DMS79 treated with DMSO at 0.1 percent for 48 hours (cell line): ENCODE measurements around the gene GCK.

Experiments used
- DNase-seq: peaks from one replicate; lab custom pipeline; 2025; lab: John Stamatoyannopoulos, UW

The GCK gene

DNA sequence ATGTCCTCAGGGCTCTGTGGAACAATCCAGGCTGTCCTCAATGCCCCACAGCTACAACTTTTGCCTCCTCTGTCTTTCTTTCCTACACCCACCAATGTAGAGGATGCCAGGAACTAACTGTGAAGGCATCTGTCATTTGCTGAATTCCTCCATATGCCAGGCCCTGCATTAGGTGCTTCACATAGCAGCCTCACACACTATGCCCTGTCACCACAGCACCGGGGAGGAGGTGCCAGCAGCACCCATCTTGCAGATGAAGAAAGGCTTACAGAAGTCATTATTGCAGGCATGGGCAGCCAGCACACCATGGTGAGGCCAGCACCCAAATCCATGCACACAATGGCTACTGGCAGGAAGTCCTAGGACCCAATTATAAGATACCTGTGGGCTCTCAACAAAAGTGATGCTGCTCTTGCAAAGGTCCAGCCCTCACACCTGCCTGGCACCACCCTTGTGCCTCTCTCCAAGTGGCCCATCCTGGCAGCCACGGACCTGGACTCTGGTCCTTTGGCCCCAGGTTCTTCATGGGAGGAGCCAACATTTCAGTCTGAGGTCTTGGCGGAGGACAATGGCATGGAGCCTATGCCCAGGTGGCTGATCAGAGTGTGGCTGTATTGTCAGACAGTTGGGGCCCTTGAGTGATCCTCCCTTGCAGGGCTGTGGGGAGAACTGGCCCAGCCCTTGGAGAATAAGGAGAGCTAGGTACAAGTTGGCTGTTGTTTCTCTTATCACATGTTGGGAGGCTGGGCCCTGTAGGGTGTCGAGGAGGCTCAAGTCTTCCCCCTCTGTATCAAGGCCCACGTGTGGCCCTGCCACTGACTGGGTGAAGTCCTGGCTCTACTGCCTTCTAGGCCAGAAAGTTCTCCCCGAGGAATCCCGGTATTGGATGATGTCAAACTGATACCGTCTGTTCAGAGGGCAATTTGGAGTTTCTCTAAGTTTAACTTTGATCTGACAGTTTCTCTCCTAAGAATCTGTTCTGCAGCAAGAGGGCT is 33.8 kb downstream of the GCK start:
- no peak for DNase-seq

DNA sequence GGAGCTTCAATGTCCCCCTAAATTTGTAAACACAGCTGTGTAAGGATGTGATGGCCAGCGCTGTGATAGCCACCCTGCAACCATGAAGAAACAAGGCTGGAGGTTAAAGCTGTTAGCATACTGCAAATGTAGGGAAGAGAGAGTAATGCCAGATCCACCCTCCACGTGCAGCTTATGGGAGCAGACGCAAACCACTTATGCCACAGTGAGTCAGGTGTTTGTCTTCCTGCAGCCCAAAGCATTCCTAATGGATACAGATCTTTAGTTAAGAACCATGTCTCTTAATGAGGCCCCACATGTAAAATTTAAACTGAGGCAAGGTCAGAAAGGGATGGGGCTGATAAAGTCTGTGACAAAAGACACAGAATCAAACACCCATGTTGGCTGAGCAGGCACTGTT is 34.5 kb downstream of the GCK start:
- DNase-seq: no peak

DNA sequence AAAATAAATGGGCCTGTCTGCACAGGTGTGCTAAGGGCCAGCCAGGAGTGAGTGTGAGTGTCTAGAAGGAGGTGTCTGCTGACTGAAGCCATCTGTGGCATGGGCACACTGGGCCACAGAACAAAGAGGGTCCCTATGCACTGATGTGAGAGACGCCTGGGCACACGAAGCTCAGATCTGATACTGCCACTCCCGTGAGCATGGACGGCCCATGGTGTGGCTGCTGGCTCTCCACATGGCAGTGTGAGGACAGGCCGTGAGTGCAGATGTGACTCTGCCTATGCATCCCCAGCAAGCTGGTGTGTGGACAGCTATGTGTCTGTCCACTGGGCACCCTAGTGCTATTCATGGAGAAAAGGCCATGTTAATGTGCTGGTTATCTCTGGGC is 35.3 kb downstream of the GCK start:
- DNase-seq: no peak

DNA sequence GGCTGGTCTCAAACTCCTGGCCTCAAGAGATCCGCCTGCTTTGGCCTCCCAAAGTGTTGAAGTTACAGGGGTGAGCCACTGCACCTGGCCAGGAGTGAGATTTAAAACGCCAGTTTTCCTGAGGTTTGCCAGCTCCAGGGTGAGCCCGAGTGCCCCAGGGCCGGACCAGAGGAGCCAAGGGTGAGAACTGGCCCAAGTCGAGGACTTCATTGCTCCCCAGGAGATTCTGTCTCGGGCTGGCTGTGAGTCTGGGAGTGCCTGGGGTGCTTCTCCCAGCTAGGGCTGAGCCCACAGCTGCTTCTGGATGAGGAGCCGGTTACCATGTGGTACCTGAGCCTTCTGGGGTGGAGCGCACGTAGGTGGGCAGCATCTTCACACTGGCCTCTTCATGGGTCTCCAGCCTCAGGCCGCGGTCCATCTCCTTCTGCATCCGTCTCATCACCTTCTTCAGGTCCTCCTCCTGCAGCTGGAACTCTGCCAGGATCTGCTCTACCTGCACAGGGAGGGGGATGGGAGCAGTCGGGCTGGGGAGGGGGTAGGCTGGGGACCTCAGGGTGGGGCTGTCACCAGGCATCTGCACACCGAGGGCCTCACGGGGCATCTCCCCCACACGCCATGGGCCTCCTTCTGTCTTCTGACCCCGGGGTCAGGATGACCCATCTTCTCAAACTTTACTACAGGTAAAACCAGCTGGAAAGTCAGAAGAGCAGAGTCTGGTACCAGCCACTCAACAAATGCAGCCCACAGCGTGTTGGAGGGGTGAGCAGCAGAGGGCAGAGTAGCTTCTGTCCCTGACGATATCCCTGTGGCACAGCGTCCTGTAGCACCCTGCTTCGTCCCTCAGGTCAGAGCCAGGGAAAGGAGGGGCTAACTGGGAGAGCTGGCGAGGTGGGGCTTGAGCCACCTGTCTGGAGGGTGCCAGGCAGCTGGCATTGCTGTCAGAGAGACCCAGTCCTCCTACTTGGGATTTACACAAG is 36.0 kb downstream of the GCK start:
- DNase-seq: no peak

DNA sequence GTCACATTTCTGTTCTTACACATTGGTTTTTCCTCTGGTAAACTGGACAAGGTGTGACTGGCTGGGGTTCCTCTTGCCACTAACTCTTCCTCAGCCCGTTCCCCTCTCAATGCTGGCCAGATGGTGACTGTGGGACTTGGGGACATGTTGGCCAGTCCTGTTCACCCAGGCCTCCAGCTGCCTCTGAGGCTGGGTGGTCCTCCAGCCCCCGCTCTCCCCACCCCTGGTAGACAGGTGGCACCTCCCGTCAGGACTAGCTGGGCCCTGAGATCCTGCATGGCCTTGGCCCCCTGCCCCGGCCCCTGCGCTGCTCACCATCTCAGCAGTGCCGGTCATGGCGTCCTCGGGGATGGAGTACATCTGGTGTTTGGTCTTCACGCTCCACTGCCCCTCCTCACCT is 37.3 kb downstream of the GCK start:
- DNase-seq: no peak

DNA sequence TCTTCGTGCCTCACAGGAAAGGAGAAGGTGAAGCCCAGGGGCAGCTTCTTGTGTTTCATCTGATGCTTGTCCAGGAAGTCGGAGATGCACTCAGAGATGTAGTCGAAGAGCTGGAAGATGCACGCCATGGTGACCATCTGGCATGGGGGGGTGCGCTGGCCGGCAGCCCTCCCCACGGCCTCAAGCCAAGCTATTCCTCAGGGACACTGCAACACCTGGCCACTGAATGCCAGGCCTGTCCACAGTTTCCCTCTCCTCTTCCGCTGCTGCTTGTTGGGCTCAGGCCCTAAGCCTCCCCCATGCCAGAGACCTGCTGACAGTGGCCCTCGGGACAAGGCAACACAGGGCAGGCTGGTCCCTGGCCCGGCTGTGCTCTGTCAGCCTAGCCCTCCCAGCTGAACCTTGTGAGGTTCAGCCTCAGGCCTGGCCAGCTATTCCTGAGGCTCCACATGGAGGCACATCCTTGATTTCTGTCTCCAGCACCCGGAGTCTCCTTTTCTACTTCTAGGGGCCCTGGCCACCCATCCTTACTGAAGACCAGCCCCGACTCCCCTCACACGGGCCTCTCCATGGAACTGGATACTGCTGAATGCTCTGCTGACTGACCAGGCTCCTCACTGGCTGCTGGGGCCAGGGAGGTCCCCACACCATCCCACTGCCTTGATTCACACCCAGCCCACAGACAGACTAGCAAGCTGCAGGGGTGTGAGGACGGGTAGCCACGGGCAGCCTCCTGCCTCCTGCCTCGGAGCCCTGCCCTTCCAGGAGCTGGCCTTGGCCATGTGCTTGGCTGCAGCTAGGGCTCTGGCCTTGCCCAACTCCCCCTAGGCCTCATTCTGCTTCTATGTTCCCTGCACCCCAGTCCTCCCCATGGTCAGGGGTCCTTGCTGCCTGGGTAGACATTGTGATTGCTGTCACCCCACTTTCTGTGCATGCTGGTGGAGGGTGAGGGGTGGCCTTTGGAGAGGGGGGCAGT is 38.0 kb downstream of the GCK start:
- no peak for DNase-seq

DNA sequence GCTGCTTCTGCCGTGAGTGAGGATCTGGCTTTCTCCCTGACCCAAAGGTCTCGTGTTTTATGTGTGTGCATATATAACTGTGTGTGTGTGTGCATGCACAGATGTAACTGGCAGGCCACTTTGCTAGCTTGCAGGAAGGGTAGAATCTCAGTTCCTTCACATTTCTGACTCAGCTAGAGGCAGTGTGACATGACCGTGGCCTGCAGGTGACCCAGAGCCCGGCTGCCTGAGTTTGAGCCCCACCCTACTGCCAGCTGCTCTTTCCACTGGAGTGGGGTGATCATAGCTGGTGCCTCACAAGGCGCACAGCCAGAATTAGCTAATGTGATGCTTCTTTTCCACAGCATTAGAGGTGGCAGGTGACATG is 38.8 kb downstream of the GCK start:
- DNase-seq: no peak

DNA sequence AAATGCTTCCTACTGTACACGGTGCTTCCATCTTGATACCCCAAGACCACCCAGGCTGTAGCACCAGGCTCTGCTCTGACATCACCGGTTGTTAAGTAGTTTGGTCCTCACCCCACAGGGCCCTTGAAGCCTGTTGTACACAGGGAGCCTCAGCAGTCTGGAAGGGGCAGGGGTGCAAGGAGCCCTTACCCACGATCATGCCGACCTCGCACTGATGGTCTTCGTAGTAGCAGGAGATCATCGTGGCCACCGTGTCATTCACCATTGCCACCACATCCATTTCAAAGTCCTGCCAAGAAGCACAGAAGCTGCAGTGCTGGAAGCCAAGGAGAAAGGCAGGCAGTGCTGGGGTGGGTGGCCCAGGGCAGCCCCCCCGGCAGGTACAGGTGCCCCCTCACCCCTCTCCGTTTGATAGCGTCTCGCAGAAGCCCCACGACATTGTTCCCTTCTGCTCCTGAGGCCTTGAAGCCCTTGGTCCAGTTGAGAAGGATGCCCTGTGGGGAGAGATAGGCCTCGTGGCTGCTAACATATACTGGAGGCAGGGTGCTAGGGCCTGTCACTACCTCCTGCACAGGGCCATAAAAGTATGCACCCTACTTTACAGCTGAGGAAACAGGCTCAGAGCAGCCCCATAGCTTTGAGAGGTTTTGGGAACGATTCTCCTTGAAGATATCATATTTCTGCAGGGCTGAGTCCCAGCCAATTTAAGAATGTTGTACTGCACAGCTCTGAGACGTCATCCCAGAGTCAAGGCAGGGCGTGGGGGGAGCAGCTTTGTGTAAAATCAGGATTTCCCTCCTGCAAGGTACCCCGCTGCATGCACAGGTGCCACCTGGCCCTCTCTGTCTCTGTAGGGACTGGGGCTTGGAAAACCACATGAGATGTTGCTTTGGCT is 39.4 kb downstream of the GCK start:
- DNase-seq: no peak

DNA sequence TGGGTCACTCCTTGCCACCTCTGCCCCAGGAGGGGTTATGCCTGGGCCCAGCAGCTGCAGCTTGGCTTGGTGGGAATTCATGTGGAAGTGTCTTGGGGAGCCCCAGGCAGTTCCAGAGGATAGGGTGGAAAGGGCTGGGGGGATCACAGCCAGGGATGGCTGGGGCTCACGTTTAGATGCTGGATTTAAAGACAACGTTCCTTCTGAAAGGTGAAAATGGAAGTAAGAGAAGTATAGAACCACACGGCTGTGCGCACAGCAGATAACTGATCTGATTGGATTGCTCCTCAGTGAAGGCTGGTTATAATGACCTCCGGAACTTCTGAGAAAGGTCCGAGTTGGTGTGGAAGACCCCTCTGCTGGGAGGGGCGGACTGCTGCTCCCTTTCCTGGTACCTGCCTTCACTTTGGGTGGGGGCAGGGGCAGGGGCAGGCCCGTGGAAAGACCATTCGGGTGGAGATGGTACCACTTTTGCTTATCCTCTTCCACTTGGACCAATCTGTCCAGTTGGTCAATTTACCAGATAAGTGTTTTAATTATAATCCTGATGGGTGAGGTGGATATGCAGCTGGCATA is 40.2 kb downstream of the GCK start:
- DNase-seq: no peak

DNA sequence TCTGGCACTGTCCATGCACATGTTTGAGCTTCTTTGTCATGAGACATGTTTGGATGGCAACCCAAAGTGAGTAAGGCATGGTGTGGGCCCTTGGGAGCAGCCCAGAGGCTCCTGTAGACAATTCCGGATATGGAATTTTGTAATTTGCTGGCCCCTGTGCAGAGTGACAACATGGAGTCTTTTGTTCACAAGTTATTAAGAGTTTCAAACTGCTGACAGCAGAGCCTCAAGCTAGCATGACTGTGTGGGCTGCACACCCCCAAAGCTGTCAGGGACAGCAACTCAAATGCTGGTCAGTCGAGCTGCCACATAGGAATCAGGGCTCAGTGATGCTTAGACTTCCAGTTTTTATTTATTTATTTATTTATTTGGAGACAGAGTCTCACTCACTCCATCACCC is 41.1 kb downstream of the GCK start:
- no peak for DNase-seq

DNA sequence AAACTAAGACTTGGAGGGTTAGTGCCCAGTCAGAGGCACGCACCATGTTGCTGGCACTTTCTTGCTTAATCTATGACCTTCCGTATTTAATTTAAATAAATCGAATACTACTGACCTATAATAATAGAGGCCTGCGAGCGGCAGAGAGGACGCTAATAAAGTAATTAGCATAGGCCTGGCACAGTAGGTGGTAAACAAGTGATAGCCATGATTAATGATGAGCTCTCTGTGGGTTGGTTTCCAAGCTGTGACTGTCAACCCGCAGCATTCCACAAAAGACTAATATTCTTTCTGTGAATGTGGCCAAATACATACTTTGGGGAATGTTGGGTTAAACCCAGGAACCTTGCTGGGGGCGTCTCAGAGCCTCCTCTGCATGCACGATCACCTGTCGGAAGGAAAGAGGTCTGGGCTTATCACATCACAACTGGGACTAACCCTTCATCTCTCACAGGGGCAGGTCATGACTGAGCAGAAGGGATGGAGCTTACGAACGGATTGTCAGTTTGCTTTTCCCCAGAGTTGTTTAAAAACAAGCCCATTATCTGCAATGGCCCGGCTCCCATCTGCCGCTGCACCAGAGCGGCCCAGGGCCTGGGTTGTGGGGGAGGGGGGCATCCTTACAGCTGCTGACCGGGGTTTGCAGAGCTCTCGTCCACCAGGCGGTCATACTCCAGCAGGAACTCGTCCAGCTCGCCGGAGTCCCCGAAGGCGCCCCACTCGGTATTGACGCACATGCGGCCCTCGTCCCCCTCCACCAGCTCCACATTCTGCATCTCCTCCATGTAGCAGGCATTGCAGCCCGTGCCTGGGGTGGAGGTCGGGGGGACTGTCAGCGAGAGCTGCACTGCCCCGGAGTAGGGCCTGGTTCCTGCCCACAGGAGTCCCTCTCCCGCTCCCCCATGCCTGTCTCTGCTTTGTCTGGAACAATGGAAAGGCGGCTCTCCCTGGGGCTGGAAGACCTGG is 41.9 kb downstream of the GCK start:
- DNase-seq: no peak

DNA sequence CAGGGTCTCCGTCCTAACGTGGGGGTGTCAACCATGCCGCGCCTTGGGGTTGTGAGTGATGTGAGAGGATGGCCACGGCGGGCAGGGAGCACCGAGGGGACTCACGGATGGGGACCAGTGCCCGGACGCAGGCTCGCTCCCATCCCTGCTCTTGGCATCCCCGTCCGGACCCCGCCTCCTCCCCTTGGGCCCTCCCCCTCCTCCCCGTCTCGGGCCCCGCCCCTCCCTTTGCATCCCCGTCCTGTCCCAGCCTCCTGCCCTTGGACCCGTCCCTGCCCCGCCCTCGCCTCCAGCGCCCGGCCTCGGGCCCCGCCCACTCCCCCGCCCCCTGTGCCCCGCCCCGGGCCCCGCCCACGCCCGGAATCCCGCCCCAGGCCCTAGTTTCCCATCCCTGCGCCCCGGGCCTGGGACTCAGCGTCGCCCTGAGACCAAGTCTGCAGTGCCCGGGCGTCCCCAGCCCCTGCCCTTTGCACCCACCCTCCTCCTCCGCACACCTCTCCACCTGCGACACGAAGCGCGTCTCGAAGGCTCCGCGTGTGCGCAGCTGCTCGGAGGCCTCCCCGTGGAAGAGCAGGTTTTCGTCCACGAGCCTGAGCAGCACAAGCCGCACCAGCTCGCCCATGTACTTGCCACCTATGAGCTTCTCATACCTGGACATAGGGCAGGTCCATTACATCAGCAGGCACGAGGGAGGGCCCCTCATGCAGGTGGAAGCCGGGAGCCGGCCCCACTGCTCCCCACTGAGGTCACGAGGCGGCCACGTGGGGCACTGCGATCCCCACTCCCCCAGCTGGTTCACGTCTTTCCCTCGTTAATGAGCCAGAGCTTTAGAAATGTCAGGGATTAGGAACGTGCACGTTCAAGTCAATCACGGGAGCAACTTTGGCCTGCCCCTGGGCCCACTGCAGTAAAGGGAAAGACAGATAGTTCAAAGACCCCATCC is 43.0 kb downstream of the GCK start:
- DNase-seq: no peak

DNA sequence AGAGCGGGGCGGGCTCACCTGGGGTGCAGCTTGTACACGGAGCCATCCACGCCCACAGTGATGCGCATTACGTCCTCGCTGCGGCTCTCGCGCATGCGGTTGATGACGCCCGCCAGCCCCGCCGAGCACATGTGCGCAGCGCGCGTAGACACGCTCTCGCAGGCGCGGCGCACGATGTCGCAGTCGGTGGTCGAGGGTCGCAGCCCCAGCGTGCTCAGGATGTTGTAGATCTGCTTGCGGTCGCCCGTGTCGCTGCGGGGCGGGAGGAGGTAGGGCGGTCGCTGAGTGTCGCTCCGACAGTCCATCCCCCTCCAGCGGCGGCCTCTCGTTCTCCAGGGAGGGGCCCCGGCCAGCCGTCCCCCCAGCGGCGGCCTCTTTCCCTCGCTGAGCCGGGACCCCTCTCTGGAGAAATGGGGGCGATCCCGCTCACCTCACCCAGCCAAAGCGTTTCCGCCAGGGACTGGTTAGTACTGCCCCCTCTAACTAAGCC is 43.7 kb downstream of the GCK start:
- no peak for DNase-seq

DNA sequence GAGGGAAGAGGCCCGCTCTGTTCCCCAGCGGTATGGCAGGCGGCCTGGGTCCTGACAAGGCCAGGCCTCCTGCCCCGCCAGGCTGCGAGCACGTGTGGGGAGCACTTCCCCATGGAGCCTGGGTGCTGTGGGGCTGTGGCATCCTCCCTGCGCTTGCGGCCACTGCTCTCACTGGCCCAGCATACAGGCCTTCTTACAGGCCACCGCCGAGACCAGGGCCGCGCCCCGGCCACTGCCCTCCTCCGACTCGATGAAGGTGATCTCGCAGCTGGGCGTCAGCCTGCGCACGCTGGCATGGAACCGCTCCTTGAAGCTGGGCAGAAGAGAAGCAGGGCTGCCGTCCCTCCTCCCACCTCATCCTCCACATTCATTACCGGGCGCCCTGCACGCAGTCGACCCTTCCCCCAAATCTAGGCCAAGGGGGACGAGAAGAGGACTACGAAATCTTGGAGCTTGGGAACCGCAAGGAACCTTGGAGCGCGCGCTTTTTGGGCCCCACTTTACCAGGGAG is 44.2 kb downstream of the GCK start:
- no peak for DNase-seq

DNA sequence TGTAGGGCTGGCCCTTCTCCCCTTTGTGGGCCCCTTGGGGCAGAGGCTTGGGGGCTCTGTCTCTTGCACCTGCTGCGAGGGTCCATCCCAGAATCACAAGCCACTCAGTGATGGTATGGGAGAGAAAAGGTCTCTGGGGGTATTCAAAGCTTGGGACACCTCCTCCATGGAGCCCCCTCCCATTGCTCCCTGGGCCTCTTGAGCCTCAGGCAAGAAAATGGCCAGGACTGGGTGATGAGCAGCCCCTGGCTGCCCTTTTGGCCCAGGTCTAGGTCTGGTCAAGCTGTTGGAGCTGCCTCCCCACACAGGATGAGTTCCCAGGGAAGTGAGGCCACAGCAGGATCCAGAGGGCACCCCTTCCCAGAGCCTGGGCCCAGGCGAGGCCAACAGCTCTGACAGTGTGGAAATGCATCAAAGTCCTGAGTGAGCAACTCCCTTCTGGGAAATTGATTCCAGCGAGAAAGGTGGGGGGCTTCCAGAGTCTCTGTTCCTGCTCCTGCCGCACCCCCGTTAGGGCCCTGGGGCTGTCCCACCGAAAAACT is 44.7 kb downstream of the GCK start:
- DNase-seq: no peak

DNA sequence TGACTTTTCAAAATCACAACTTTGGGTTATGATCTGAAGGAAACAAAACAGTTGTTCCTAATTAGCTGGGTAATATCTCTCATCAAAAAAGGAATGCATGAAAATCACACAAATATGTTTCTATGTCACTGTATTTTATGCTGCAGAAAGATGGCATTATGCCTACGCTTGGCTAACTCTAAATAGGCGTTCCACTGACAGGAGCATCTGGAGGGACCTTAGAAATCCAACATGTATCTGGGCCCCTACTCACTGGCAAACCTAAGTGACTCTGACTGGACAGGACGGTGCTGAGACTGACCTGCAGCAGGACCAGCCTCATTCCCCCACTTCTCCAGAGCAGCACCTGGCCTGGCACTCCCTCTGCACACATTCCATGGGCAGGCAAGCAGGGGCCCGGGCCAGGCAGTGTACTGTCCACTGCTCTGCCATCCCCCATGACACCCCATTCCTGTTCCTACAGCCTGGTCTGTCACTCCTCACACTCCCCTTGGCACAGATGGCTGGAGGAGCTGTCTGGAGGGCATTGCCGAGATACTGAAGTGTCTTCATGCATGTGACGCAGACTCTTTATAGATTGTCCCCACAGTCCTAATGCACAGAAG is 45.5 kb downstream of the GCK start:
- DNase-seq: no peak

DNA sequence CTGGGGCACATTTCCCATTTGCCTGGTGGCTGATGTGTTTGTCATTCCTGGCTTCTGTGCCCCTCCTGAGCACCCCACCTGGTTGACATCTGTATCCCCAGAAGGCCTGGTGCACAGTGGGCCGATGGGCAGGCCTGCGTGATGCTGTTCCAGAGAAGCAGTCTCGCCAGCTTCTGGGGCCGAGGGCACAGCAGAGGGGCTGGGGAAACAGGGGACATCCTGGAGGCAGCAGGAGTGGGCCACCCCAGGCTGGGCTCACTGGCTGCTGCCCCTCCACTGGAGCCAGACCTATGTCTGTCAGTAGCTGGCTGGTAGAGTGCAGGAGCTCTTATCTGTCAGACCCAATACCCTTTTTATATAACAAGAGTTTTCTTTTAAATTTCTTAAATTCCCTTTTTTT is 47.2 kb downstream of the GCK start:
- DNase-seq: no peak
